Measurements from ENCODE around the gene HSD11B2.

The HSD11B2 gene

GRCh38 chr16:67441907-67442306 lies 11.0 kb downstream of the HSD11B2 start:
- H3K4me3 ChIP-seq (ENCODE audit: control insufficient read depth, low read depth, low read length) = no peak overlapping the region
- TF ChIP-seq CTCF (conservative IDR thresholded peaks at IDR 0.05; ENCODE audit: control insufficient read depth, insufficient read depth, low read depth, low read length) = no peak
- no peak for DNase-seq (ENCODE audit: low read depth)

DNA sequence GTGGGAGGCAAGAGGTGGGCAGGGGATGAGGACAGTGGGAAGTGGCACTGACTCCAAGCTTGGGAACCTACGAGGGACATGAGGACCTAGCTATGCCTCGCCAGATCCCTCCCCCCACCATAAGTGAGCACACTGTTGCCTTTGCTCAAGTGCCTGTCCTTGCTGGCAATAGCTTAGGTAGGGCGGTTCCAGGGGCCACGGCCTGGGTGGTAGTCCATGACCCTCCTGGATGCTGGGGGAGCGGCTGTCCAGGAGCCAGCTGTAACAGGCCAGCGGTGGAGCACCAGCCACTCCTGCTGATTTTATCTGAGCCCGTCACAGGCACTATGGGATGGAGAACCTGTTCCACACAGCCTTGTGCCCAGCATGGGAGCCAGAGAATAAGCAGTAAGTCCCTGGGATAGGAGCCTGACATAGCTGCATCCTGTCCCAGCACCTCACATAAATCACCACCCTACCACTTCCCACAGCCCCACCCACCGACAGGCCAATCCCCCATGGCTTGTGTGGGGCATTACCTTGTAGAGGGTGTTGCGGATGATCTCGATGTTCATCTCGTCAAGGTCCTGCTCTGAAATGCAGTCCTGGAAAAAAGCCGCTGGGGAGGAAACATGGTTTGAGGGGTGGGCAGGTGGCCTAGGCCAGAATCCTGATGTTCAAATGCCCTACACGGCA lies 11.8 kb downstream of the HSD11B2 start:
- no peak for DNase-seq (ENCODE audit: low read depth)
- H3K4me3 ChIP-seq (ENCODE audit: control insufficient read depth, low read depth, low read length) = no peak overlapping the region

GRCh38 chr16:67443265-67443664 lies 12.3 kb downstream of the HSD11B2 start:
- DNase-seq (ENCODE audit: low read depth) = peak; percentile 88
- H3K4me3 ChIP-seq (ENCODE audit: control insufficient read depth, low read depth, low read length) = no peak overlapping the region
- no peak for TF ChIP-seq CTCF (conservative IDR thresholded peaks at IDR 0.05; ENCODE audit: control insufficient read depth, insufficient read depth, low read depth, low read length)

More for the DNA sequence above, 11.8 kb downstream of the HSD11B2 start:
- TF ChIP-seq CTCF (conservative IDR thresholded peaks at IDR 0.05; ENCODE audit: control insufficient read depth, insufficient read depth, low read depth, low read length) = no peak

- no peak for TF ChIP-seq CTCF (conservative IDR thresholded peaks at IDR 0.05; ENCODE audit: control insufficient read depth, insufficient read depth, low read depth, low read length)
- no peak overlapping the region for H3K4me3 ChIP-seq (ENCODE audit: control insufficient read depth, low read depth, low read length)
- peak; percentile 25 for DNase-seq (ENCODE audit: low read depth)
Observed at GRCh38 chr16:67444259-67445125, 13.6 kb downstream of the HSD11B2 start.

GRCh38 chr16:67445126-67445426 lies 14.2 kb downstream of the HSD11B2 start:
- H3K4me3 ChIP-seq (ENCODE audit: control insufficient read depth, low read depth, low read length) = no peak overlapping the region
- DNase-seq (ENCODE audit: low read depth) = no peak

GRCh38 chr16:67445441-67445912 lies 14.6 kb downstream of the HSD11B2 start:
- no peak overlapping the region for H3K4me3 ChIP-seq (ENCODE audit: control insufficient read depth, low read depth, low read length)
- DNase-seq (ENCODE audit: low read depth) = no peak
- TF ChIP-seq CTCF (conservative IDR thresholded peaks at IDR 0.05; ENCODE audit: control insufficient read depth, insufficient read depth, low read depth, low read length) = peak; percentile 9

More at GRCh38 chr16:67445126-67445426, 14.2 kb downstream of the HSD11B2 start:
- TF ChIP-seq CTCF (conservative IDR thresholded peaks at IDR 0.05; ENCODE audit: control insufficient read depth, insufficient read depth, low read depth, low read length) = no peak
